HG03565 (cell line): ENCODE measurements around the gene WBP2.
"Not testable (repeated sequence)": the region's sequence is repeated elsewhere in the genome, so short reads cannot be mapped to it uniquely, and the experiment has no call there.

ENCODE experiments used
- ATAC-seq: cut with Tn5 transposase; IDR thresholded peaks from one replicate; pipeline ENCODE4 v1.9.1; 2021; ENCODE audit warnings: mild to moderate bottlenecking, moderate library complexity; ENCODE audit not compliant: unreplicated experiment

The WBP2 gene

GRCh38 chr17:75869282-75870141 is 14.4 kb upstream of the WBP2 start:
- no peak for ATAC-seq

GRCh38 chr17:75868730-75869281 is 13.7 kb upstream of the WBP2 start:
- ATAC-seq, result not testable (repeated sequence)

GRCh38 chr17:75865404-75866188 is 10.5 kb upstream of the WBP2 start:
- ATAC-seq, result not testable (repeated sequence)

GRCh38 chr17:75864887-75865286 is 9.8 kb upstream of the WBP2 start:
- ATAC-seq, result peak; percentile 26

GRCh38 chr17:75864448-75864871 is 9.3 kb upstream of the WBP2 start:
- ATAC-seq, result peak; percentile 73

GRCh38 chr17:75861927-75862317 is 6.8 kb upstream of the WBP2 start:
- ATAC-seq, result no peak

GRCh38 chr17:75859358-75859757 is 4.2 kb upstream of the WBP2 start:
- not testable (repeated sequence) for ATAC-seq

GRCh38 chr17:75856062-75856756 is 1.1 kb upstream of the WBP2 start:
- peak; percentile 2 for ATAC-seq

- no peak for ATAC-seq
Observed at GRCh38 chr17:75854881-75855309, 240 bp downstream of the WBP2 start.

- no peak for ATAC-seq
Observed at GRCh38 chr17:75854101-75854748, 910 bp downstream of the WBP2 start.

- ATAC-seq, result no peak
Observed at GRCh38 chr17:75853433-75853832, 1.7 kb downstream of the WBP2 start.

- ATAC-seq, result not testable (repeated sequence)
Observed at GRCh38 chr17:75851693-75851991, 3.5 kb downstream of the WBP2 start.

GRCh38 chr17:75850928-75851692 is 4.0 kb downstream of the WBP2 start:
- no peak for ATAC-seq

- no peak for ATAC-seq
Observed at GRCh38 chr17:75849724-75850123, 5.4 kb downstream of the WBP2 start.

GRCh38 chr17:75849279-75849646 is 5.9 kb downstream of the WBP2 start:
- ATAC-seq, result no peak

GRCh38 chr17:75848523-75849278 is 6.4 kb downstream of the WBP2 start:
- ATAC-seq, result no peak

GRCh38 chr17:75847614-75848522 is 7.3 kb downstream of the WBP2 start:
- no peak for ATAC-seq
